Muscle of leg (tissue), 11 donors: ENCODE measurements around the gene SWAP70. TPM values are rescaled to one million over a fixed set of nuclear protein-coding genes. Genes with fewer than 3 reads are reported as not detected.
"Not testable (repeated sequence)": the region's sequence is repeated elsewhere in the genome, so short reads cannot be mapped to it uniquely, and the experiment has no call there.

Experiments used
- DNase-seq: peaks from one replicate; pipeline ENCODE4 v3.0.0; 2013
- H3K27ac ChIP-seq: one replicate; pipeline ENCODE4 v1.5.1; 2013; ENCODE audit warnings: mild to moderate bottlenecking, low read length, control low read depth
- H3K27me3 ChIP-seq: one replicate; pipeline ENCODE4 v1.6.1; 2013; ENCODE audit warnings: low read length; ENCODE audit not compliant: control insufficient read depth, insufficient read depth
- H3K36me3 ChIP-seq: one replicate; pipeline ENCODE4 v1.6.1; 2013; ENCODE audit warnings: low read length; ENCODE audit not compliant: control insufficient read depth, insufficient read depth
- H3K4me1 ChIP-seq: one replicate; pipeline ENCODE4 v1.6.1; 2013; ENCODE audit warnings: low read length; ENCODE audit not compliant: control insufficient read depth, insufficient read depth
- H3K4me3 ChIP-seq: one replicate; pipeline ENCODE4 v1.5.1; 2013; ENCODE audit warnings: low read length, control low read depth
- H3K9me3 ChIP-seq: replicated peaks from 2 replicates; pipeline ENCODE4 v1.6.1; 2013; ENCODE audit warnings: low read depth, low read length; ENCODE audit not compliant: control insufficient read depth
- WGBS: methylation state at CpG from one replicate; pipeline ENCODE4 v1.1.5; 2013; ENCODE audit warnings: missing lambda C conversion rate; ENCODE audit not compliant: insufficient coverage; 5-methylcytosine and 5-hydroxymethylcytosine counted together
- polyA plus RNA-seq, 8 donors: library from polyadenylated mRNA; unstranded; fragments of 120-200 nt; gene quantifications; one replicate each; pipeline versions ENCODE4 v1.2.1 to v1.2.3, GENCODE V29; 2013; ENCODE audit warnings: inconsistent platforms in 1 of 8, low replicate concordance in 1 of 8; ENCODE audit not compliant: insufficient read length in 8 of 8, insufficient read depth in 1 of 8
- total RNA-seq: library from RNA; stranded (reverse); fragments of 120-200 nt; gene quantifications from one replicate; pipeline ENCODE4 v1.2.4, GENCODE V29; 2013

Gene SWAP70
- total and polyA plus RNA-seq, 9 donors: 9.1 to 18.5 (median 12.4) TPM

DNA sequence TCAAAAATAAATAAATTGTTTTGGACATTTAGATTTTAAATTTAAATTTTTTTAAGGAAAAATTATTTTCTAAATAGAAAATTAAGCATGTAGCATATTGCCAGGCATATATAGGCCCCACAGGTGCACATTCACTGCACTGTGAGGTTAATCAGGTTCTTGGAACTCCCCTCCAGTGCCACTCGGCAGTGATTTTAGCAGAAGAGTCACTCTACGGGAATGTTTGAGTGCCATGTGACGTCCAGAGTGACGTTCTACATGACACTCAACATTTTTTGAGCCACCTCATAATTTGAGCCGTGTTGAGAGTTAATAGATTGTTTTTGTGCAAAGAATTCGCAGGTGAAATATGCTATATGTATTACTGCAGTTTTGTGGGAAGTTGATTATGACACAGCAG is 77.4 kb downstream of the SWAP70 start:
- peaks cover under 1% of the 10 kb centered on the region for H3K9me3 ChIP-seq
- H3K4me1 ChIP-seq: peaks cover 2% of the 10 kb centered on the region
- no peak for DNase-seq
- no peaks in the 10 kb centered on the region for H3K27me3 ChIP-seq
- H3K27ac ChIP-seq: no peak overlapping the region
- WGBS: 88% methylated on average over 4 of the region's 6 CpGs
- H3K4me3 ChIP-seq: no peak overlapping the region
- peaks cover 26% of the 10 kb centered on the region for H3K36me3 ChIP-seq

DNA sequence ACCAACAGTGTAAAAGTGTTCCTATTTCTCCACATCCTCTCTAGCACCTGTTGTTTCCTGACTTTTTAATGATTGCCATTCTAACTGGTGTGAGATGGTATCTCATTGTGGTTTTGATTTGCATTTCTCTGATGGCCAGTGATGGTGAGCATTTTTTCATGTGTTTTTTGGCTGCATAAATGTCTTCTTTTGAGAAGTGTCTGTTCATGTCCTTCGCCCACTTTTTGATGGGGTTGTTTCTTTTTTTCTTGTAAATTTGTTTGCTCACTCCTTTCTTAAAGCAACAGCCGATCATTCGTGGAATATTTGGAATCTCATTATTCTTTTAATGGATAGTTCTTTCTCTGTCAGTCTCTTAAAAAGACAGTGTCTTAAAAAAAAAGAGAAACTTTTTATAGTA is 79.6 kb downstream of the SWAP70 start:
- no CpG with 5 or more reads among the region's 3 CpGs for WGBS

DNA sequence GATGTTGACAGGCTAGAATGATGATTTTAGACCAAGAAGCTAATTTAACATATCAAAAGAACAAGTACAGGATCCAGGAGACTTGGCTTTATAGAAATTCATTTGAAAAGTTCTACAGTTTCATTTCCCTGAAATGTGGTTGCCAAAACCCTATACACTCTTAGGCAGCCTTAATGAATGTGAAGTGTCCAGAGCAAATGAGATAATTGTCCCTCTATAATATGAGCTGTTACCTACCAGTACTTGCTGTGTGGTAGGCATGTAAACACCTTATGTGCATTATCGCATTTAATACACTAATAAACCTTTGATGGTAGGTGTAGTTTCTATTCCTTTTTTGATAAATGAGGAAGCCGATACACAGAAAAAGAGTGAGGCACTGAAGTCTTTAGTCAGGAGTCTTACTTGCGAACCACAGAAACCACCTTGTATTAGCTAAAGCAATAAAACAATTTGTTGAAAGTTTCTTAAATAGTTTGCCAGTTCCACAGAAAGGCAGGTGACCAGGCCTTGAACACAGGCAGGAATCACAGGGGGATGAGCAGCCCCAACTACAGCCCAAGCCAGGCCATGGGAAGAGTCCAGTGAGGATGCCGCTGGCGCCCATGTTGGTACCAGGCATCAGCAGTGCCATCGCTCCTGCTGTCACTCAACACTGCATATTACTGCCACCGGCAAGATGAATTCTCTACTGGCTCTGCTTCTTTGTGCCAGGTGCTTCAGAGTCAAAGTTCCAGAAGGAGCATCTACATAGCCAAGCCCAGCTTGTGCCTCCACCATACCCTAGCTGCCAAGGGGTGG is 81.7 kb downstream of the SWAP70 start:
- H3K4me3 ChIP-seq: no peak overlapping the region
- no peaks in the 10 kb centered on the region for H3K9me3 ChIP-seq
- H3K27me3 ChIP-seq: no peaks in the 10 kb centered on the region
- peaks cover 17% of the 10 kb centered on the region for H3K36me3 ChIP-seq
- no peak overlapping the region for H3K27ac ChIP-seq
- no peak for DNase-seq
- H3K4me1 ChIP-seq: no peaks in the 10 kb centered on the region
- 73% methylated on average over 3 of the region's 7 CpGs for WGBS

More for the DNA sequence above, 79.6 kb downstream of the SWAP70 start:
- not testable (repeated sequence) for H3K4me1 ChIP-seq, H3K27me3 ChIP-seq, H3K4me3 ChIP-seq, H3K27ac ChIP-seq, DNase-seq, H3K9me3 ChIP-seq
- H3K36me3 ChIP-seq: peaks cover 22% of the 10 kb centered on the region

DNA sequence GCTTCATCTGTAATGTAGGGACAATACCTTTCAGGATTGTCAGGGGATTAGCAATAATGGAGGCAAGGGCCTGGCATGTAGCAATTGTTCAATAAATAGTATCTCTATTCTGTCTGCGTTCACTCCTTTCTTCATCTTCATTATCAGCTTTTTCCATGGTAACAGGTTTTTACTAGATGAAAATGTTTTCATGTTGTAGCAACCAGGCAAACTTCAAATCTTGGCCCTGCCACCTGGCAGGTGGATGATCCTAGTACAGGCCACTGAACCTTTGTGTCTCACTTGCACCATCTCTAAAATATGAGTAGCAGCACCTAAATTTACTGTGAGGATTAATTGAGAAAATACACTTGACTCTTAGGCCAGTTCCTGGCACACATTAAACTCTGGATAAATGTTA is 83.4 kb downstream of the SWAP70 start:
- Histone ChIP-seq H3K4me3 (no peak overlapping the region), H3K4me1 (no peaks in the 10 kb centered on the region), H3K36me3 (peaks cover 14% of the 10 kb centered on the region), H3K27ac (no peak overlapping the region), H3K9me3 (no peaks in the 10 kb centered on the region), H3K27me3 (no peaks in the 10 kb centered on the region)
- no CpG with 5 or more reads among the region's 1 CpG for WGBS
- DNase-seq: no peak

DNA sequence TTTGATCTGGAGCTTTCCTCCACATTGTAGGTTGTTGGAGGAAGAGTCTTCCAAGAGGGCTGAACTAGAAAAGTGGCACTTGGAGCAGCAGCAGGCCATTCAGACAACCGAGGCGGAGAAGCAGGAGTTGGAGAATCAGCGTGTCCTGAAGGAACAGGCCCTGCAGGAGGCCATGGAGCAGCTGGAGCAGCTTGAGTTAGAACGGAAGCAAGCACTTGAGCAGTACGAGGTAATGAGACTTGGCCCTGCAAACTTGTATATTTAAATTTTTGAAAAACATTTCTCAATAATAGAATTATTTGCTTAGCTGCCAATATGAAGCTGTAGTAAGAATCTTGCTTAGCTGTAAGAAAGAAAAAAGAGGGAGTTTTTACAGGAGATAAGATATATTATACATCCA is 84.0 kb downstream of the SWAP70 start:
- H3K4me1 ChIP-seq: no peaks in the 10 kb centered on the region
- no peak overlapping the region for H3K4me3 ChIP-seq
- no peaks in the 10 kb centered on the region for H3K27me3 ChIP-seq
- no peaks in the 10 kb centered on the region for H3K9me3 ChIP-seq
- H3K36me3 ChIP-seq: peaks cover 14% of the 10 kb centered on the region
- no peak for DNase-seq
- no peak overlapping the region for H3K27ac ChIP-seq
- WGBS: 62% methylated on average over 3 of the region's 5 CpGs

DNA sequence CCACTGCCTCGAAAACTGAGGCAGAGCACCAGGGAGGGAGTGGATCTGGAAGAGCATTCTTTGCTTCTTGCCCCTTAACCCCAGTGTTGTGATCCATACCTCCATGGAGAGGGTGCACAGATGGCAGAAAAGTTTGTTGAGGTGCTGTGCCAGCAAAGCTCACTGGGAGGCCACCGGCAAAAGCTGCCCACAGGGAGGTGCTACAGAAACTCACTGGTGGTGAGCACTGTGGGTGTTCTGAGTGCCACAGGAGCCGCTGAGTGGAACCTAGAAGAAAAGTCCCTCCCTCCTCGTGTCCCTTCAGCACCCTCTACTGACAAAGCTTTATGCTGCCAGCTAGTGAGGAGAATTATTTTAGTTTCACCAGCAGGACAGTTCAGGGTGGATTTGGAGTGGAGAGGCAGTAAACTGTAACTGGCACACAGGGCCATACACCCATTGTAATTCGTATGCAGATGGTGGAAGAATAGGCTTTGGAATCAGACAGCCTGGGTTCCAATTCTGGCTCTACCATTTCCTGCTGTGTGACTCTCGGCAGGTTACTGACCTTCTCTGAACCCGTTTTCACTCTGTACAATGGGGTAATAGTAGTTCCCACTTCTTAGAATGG is 84.6 kb downstream of the SWAP70 start:
- Histone ChIP-seq H3K27ac (no peak overlapping the region), H3K27me3 (no peaks in the 10 kb centered on the region), H3K9me3 (no peaks in the 10 kb centered on the region), H3K36me3 (peaks cover 14% of the 10 kb centered on the region), H3K4me1 (no peaks in the 10 kb centered on the region), H3K4me3 (no peak overlapping the region)
- peak; percentile 85 for DNase-seq
- WGBS: 17% methylated on average over 2 of the region's 7 CpGs

DNA sequence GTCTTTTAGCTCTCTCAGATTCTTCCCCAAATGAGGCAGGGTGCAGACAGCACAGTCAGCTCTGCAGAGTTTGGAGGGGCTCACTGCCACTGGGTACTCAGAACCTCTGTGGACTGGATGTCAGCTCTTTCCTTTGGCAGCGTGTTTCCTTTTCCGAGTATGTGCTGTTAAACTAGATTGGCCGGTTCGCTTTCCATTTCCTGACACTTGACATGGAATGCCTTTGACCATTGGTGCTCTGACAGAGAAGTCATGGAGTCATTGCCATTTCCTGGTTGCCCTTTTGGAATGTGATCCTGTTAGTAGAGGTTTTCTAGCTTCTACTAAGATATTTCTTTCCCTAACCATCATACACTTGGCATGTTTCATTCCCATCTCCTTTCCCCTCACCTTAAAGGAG is 86.7 kb downstream of the SWAP70 start:
- Histone ChIP-seq H3K4me1 (peaks cover 2% of the 10 kb centered on the region), H3K27ac (no peak overlapping the region), H3K9me3 (no peaks in the 10 kb centered on the region), H3K36me3 (peaks cover 14% of the 10 kb centered on the region), H3K4me3 (no peak overlapping the region), H3K27me3 (no peaks in the 10 kb centered on the region)
- 77% methylated on average over 4 of the region's 4 CpGs for WGBS
- DNase-seq: no peak

DNA sequence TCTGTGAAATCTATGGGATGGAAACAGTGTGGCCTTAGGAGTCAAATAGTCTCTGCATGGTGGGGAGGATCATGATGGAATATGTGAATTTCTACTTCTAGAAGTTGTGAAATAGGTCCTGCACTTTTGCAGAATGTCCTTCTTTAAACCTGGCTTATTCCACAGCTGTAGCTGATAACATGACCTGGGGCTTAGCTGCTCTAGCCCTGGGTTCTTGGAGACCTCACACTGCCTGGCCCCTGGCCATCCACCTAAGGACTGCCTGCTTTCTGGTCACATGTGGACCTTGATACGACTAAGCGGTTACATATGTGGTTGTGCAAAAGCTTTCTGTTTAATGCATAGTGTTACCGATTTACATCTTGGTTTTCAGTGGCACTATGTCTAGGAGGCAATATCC is 88.2 kb downstream of the SWAP70 start:
- H3K27ac ChIP-seq: no peak overlapping the region
- no peaks in the 10 kb centered on the region for H3K27me3 ChIP-seq
- WGBS: no CpG with 5 or more reads among the region's 3 CpGs
- no peak for DNase-seq
- H3K36me3 ChIP-seq: peaks cover 10% of the 10 kb centered on the region
- peaks cover 6% of the 10 kb centered on the region for H3K4me1 ChIP-seq
- no peak overlapping the region for H3K4me3 ChIP-seq
- no peaks in the 10 kb centered on the region for H3K9me3 ChIP-seq

DNA sequence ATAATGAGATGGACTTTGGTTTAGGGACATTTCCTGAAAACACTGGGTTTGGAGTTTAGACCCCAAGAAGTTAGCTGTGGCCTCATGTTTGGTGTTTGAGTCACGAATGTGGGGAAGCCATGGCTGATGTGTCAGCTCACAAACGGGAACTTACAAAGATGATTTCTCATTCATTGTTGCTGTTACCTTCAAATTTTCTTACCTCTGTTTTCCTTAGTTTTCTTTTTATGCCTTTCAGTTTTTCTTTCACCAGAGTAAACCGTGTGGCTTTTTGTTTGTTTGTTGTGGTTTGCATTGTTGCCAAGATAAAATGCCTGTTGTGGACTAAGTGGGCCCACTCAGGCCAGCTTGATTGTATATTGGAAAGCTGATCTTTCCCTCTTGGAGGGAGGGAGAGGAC is 89.1 kb downstream of the SWAP70 start:
- Histone ChIP-seq H3K4me1 (peaks cover 8% of the 10 kb centered on the region), H3K27ac (no peak overlapping the region)

DNA sequence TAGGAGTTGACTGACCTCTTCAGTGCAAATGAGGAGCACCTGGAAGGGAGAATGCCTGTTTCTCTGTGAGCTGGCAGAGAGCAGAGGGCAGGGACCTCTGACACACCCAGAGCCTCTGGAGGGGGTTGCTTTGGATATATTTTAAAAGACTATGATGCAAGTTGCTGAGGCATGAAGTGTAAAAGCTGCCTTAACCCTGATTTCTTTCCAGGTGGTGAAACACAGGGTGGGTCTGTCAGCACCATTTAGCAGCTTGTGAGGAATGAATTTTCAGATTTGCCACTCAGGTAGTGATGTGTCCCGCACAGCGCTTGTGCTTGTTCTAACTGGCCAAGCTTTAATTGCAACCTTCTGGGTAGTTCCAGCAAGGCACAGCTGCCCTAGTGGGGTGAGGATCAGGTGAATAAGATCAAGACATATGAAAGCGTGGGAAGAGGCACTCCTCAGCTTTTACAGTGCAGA is 90.2 kb downstream of the SWAP70 start:
- WGBS: 42% methylated on average over 2 of the region's 3 CpGs
- Histone ChIP-seq H3K27ac (no peak overlapping the region), H3K27me3 (no peaks in the 10 kb centered on the region), H3K4me1 (peaks cover 13% of the 10 kb centered on the region), H3K36me3 (peaks cover 7% of the 10 kb centered on the region), H3K9me3 (no peaks in the 10 kb centered on the region), H3K4me3 (no peak overlapping the region)
- no peak for DNase-seq

More for the DNA sequence above, 89.1 kb downstream of the SWAP70 start:
- DNase-seq: no peak
- no peak overlapping the region for H3K4me3 ChIP-seq
- WGBS: 29% methylated on average over 1 of the region's 3 CpGs
- peaks cover 7% of the 10 kb centered on the region for H3K36me3 ChIP-seq
- H3K27me3 ChIP-seq: no peaks in the 10 kb centered on the region
- H3K9me3 ChIP-seq: no peaks in the 10 kb centered on the region
